OCI-M1 (cell line): Measurements from ENCODE around the gene TLK2.

Experiments
- DNase-seq: peaks from one replicate; lab custom pipeline; 2025; lab: John Stamatoyannopoulos, UW

TLK2 gene

DNA sequence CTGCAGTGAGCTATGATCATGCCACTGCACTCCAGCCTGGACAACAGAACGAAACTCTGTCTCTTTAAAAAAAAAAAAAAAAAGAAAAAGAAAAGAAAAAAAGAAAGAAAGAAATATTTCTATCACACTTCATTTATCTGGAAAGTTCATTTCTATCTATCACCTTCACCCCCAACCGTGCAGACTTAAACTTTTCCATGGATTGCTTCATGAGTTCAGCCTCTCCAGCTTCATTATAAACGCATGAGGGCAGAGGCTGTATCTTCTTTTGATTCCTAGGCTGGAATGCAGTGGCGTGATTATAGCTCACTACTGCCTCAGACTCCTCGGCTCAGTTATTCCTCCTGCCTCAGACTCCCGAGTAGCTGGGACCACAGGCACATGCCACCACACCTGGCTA, 177.0 kb downstream of the TLK2 start:
- no peak for DNase-seq

DNA sequence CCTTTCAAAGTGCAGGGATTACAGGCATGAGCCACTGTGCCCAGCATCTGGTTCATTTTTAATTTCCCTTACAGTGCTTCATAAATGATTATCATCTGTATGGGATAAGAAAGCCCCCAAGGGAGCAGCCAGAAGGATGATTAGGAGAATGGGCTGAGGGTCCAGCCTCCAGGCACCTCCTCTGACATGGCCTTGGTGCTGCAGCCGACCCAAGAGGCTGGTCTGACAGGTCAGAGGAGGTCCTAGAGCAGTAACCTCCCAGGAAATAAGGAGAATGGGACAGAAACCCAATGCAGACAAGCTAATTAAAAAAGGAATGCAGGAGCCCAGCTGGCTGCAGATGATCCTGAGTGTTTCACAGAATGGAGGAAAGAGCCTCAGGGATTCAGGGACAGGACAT, 177.8 kb downstream of the TLK2 start:
- no peak for DNase-seq

DNA sequence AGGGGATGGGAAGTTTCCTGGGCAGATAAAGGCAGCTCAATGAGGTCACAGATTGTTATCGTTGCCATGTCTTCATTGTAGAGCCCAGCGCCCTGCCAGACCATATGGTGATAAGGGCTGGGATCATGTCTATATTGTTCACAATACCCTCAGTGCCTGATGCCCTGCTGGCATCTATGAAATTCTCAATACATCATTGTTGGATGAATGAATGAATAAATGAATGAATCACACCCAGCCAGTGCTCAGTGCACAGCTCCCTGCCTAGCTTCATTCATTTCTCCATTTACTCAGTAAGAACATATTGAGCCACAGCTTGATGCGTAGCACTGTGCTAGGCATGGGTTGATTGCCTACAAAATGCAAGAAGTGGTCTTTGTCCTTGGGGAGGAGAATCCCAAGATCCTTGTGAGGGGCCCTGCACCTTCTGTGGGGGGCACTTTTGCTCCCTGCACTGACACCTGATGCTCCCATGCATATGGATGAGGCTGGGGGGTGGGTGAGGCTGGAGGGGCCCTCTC, 178.6 kb downstream of the TLK2 start:
- no peak for DNase-seq

DNA sequence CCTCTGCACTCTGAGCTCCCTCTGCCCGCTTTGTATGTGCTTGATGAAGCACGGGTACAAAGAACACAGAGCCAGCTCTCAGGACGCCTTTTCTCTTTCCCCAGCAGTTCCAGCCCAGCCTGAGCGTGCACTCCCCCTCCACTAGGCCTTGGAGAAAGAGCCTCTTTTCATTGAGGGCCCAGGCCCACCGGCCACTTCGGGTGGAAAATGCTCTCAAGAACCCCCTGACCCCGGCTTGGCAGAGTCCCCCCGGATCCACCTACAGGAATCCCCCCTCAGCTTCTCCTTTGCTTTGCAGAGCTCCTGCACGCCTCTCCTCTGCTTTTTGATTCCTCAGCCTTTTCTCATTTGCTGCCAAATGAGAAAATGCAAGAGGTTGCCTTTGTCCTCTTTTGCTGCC, 179.1 kb downstream of the TLK2 start:
- no peak for DNase-seq

DNA sequence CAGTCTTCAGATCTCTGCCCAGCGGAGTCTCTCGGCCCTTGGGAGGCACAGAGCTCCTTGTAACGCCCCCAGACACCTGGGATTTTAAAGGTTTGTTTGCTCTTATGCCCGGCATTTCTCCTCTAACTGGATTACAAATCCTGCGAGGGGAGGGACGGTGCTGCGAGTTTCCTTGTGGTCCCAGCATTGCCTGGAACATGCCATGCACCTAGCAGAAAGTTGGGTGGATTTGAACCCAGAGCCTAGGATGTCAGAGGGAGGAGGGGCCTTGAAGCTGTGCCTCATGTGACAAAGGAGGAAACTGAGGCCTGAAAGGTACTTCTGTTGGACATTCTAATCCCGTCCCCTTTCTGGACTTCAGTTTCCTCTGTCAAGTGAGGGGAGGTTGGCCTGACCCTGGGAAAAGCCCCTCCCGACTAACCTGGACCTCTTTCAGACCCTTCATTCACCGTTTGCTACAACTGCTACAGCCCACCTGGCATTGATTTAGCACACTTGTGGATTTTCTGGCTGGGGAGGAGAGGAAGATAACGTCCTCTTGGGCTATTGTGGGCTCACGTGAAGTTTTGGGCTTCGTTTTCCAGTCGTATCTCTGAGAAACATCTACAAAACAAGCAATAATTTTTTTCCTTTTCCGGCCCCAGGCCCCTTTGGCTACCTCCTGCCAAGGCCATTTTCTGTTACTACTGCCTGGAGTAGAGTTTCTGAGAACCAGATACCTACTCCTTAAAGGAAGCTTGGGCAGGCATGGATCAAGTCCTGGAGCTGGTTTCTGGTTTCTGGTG, 179.7 kb downstream of the TLK2 start:
- DNase-seq = no peak

DNA sequence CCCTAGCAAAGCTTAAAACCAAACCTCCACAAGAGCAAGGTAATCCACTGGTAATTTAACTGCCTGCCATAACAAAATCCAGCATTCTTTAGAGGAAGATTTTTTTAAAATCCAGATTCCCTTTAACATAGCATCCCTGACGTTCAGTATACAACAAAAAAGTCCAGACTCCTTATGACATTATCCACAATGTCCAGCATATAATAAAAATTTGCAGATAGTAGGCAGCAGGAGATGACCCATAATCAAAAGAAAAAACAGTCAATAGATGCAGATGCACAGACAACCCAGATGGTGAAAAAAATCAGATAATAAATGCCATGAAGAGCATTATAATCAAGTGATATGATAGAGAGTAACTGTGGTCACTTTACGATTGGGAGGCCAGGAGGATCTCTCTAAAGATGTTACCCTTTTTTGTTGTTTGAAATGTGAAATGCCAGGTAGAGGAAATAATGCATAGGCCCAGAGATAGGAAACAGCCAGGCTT, 182.0 kb downstream of the TLK2 start:
- DNase-seq = no peak

DNA sequence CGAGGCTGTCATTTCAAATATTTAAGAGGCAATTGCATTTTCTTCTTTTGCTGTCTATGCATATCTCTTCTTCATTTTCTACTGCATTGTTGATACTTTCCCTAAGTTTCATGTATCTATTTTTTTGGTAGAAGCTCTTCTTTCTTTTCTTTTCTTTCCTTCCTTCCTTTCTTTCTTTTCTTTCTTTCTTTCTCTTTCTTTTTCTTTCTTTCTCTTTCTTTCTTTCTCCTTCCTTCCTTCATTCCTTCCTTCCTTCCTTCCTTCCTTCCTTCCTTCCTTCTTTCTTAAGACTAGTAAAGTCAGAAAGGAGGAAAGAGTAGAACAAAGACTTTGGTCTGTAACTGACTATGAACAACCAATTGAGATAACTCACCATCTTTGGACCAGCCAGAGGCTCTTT, 182.7 kb downstream of the TLK2 start:
- no peak for DNase-seq

DNA sequence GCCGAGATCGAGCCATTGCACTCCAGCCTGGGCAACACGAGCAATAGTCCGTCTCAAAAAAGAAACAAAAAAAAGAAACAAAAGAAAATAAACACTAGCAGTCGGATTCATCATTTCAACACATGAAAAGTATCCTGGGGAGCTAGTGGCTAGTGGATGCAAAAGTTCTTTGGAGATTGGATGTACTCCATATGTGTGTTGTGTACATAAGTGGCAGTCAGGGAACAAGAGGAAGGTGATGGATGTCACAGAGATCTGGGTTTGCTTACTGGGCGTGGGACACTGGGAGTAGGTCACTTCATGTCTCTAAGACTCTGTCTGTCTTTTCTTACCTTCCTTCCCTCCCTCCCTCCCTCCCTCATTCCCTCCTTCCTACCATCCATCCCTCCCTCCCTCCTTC, 184.2 kb downstream of the TLK2 start:
- no peak for DNase-seq
